GM23248 (cell line): ENCODE results near the gene CDK13.
"Not testable (repeated sequence)": the region's sequence is repeated elsewhere in the genome, so short reads cannot be mapped to it uniquely, and the experiment has no call there.

ENCODE experiments used
- EZH2 ChIP-seq: fragments of 200-600 bp; sonication (generic); IDR thresholded peaks from 2 replicates; pipeline ENCODE4 v1.6.1; 2018; ENCODE audit warnings: antibody characterized with exemption, mild to moderate bottlenecking; ENCODE audit not compliant: insufficient read depth, poor library complexity, severe bottlenecking
- EZH2phosphoT487 ChIP-seq: fragments of 200-600 bp; sonication (generic); IDR thresholded peaks from 2 replicates; pipeline ENCODE4 v1.6.1; 2018; ENCODE audit warnings: antibody characterized with exemption, moderate library complexity, mild to moderate bottlenecking, low read depth; ENCODE audit not compliant: insufficient read depth

GRCh38 chr7:40139891-40140290 lies 189.8 kb downstream of the CDK13 start:
- TF ChIP-seq EZH2, EZH2phosphoT487: not testable (repeated sequence)
